Activated T-cell treated with anti-CD3 and anti-CD28 coated beads for 24 hours (primary cell): ENCODE data around the gene SUPT20HL2.
"Not testable (repeated sequence)": the region's sequence is repeated elsewhere in the genome, so short reads cannot be mapped to it uniquely, and the experiment has no call there.

Experiments
- DNase-seq: peaks from one replicate; pipeline ENCODE4 v3.0.0-alpha.2; 2020; ENCODE audit warnings: low read depth

SUPT20HL2 gene

GRCh38 chrX:24314019-24314635 lies at the start of gene SUPT20HL2:
TSS of gene SUPT20HL2 (minus strand) at chrX:24314069. CDS start at chrX:24313315, 754 bp downstream.
- no peak for DNase-seq

DNA sequence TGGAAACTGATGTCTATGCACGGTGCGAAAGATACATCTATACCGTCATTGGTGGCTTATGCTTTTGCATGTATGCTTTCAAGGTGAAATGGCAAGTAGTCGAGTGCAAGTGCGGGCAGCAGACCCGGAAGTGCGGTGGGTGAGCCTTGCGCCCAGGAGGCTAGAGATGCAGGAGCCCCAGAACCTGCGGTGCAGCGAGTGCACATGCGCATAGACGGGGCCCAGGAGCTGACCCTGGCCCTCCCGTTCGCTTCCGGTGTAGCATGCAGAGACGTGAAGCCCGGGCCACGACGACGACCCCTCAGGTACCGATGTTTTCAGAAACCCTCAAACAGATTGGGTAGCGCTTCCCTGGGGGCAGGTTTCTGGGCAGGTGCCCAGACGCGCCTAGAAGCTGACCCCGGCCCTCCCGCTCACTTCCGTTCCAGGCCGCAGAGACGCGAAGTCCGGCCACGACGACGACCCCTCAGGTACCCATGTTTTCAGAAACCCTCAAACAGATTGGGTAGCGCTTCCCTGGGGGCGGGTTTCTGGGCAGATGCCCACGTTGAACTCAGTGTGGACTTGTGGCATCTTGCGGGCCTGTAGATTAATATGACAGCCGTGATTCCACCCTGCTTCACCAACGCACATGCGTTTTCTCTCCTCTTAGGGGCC lies 48.3 kb upstream of the SUPT20HL2 start:
- not testable (repeated sequence) for DNase-seq

- DNase-seq, result no peak
Observed at GRCh38 chrX:24360272-24360671, 46.4 kb upstream of the SUPT20HL2 start, which contains the start of gene SUPT20HL1. TSS of gene SUPT20HL1 (plus strand) at chrX:24360639. CDS start at chrX:24362761, 2,122 bp downstream.

GRCh38 chrX:24357106-24357505 lies 43.2 kb upstream of the SUPT20HL2 start:
- DNase-seq, result no peak

DNA sequence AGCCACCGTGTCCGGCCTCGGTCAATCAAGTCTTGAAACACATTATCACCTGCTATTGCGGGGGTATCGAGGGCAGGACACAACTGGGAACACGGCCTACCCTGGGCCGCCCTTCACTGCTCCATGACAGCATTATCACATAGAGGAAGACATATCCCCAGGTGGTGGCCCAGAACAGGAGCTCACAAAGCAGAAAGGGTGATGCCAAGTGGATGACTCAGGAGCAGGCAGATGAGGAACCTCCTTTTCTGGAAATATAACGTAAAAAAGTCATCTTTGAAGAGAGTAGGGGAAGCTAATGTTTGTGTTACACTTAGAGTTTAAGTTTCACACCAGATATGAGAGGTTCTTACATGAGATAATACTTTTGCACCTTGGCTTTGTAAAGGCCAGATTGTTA lies 41.2 kb upstream of the SUPT20HL2 start:
- DNase-seq, result no peak

DNA sequence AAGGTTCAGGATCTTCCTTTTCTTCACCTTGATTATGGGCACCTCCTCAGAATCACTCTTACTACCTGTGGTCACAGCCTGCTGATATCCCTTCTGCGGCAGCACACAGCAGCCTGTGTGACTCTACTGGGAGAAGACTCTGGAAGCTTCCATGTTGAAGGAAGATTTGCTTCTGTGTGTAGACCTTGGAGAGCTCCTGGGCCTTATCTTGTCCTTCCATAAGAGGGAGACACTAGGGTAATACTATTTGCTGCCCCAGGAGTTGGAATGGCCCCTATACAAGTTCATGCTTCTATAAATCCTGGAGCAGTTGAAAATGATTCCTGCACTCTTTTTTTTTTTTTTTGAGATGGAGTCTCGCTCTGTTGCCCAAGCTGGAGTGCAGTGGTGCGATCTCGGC lies 36.3 kb upstream of the SUPT20HL2 start:
- DNase-seq, result no peak

- no peak for DNase-seq
Observed at GRCh38 chrX:24347881-24348280, 34.0 kb upstream of the SUPT20HL2 start.

GRCh38 chrX:24343719-24344118 lies 29.9 kb upstream of the SUPT20HL2 start:
- no peak for DNase-seq

GRCh38 chrX:24341795-24342194 lies 27.9 kb upstream of the SUPT20HL2 start:
- no peak for DNase-seq

DNA sequence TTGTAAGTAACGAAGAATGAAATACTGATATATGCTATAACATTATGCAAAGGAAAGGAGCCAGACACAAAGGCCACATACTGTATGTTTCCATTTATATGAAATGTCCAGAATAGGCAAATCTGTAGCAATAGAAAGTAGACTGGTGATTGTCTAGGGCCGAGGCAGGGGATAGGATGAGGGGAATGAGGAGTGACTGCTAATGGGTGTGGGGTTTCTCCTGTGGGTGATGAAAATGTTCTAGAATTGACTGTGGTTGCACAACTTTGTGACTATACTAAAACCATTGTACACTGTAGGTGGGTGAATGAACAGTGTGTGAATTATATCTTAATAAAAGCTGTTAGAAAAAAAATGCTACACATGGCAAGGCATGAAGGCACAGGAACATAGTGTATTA lies 26.6 kb upstream of the SUPT20HL2 start:
- no peak for DNase-seq

DNA sequence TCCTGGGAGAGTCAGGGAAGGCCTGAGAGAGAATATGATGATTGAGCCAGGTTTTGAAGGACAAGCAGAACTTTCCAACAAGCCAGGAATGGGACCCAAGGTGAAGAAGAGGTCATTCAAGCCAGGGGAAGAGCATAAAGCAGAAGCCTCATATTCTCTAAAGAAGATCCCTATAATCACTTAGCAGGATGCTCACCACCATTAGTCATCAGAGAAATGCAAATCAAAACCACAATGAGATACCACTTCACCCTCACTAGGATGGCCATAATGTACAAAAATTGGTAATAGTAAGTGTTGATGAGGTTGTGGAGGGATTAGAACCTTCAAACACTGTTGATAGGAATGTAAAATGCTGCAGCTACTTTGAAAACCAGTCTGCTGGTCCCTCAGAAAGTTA lies 26.0 kb upstream of the SUPT20HL2 start:
- DNase-seq, result no peak

DNA sequence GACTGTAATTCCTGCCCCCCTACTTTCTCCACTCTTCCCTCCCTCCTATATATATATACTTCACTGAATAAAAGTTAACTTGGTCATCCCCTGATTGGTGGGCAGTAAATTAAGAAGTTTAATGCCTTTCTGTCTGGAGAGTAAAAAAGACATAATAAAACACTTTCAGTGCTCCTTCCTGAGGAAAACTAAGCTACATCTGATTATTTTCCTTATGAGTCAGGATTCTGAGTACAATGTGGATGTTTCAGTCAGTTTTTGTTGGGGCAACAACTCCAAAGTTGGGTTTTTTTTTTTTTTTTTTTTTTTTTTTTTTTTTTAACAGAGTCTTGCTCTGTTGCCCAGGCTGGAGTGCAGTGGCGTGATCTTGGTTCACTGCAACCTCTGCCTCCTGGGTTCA lies 22.0 kb upstream of the SUPT20HL2 start:
- DNase-seq, result no peak

DNA sequence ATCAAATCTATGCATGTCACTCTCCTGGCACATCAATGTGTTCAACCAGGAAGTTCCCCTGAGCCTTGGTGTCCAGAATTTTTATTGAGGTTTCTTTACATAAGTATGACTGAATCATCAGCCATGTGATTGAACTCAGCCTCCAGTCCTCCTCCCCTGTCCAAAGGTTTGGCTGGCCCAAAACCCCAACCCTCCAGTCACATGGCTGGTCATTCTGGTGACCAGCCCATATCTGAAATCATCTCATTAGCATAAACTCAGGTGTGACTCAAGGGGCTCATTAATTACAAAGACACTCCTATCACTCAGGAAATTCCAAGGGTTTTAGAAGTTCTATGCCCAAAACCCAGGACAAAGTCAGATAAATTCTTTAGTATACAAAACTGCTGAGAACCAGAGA lies 20.6 kb upstream of the SUPT20HL2 start:
- DNase-seq, result no peak

- DNase-seq, result no peak
Observed at GRCh38 chrX:24333371-24333770, 19.5 kb upstream of the SUPT20HL2 start.

DNA sequence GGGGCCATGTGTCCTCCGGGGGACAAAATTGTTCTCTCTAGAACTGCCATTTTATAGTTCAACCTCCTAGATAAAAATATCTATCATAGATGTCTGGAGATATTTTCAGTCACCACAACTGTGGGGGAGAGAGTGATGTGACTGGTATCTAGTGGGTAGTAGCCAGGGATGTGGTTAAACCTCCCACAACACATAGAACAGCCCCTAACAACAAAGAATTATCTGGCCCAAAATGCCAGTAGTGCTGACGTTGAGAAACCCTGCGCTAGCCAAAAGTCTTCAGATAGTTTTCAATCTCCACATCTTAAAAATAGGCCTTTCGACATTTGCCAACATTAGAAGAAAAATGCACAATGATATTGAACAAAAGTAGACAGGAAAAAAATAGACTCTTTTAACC lies 19.0 kb upstream of the SUPT20HL2 start:
- no peak for DNase-seq

DNA sequence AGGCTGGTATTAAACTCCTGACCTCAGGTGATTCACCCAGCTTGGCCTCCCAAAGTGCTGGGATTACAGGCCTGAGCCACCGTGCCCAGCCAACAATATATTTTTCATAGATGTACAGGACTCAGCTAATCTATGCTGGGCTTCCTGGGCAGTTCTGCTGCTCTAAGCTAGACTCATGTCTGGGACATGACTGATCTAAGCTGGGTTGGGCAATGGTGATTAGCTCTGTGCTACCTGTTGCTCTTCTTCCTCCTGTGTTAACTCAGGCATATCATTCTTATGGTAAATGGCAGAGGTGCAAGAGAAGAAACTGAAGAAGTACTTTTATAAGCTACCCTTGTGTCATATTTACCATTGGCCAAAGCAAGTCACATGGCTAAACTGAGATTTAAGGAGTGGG lies 11.4 kb upstream of the SUPT20HL2 start:
- DNase-seq, result no peak

DNA sequence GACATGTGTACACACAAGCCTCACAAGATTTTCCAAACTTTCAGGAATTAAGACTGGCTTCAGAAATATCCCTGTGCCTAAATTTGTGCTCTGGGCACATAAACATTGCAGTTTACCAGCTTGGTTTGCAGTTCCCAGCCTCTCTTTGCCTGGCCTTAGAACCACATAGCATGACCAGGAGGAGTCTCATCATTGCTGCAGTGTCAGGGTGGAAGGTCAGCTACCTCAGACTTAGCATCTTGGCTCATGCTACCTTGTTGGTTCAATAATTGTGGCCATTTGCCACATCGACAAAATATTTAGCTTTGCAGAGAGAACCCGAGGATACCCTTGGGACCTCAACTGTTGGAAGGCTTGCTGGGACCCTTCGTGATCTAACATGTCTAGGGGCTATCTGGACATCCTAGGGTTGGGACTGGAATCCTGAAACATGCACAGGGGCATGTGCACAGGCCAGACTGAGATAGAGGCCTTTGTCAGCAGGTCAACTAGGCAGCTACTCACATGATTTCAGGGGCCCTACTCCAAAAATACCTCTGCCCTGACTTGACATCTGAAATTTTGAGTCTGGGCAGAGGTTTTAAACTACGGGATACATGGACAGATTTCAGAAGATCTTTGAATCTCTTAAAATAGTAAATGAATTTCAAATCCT lies 8.0 kb upstream of the SUPT20HL2 start:
- no peak for DNase-seq

GRCh38 chrX:24317567-24317966 lies 3.7 kb upstream of the SUPT20HL2 start:
- DNase-seq, result no peak

DNA sequence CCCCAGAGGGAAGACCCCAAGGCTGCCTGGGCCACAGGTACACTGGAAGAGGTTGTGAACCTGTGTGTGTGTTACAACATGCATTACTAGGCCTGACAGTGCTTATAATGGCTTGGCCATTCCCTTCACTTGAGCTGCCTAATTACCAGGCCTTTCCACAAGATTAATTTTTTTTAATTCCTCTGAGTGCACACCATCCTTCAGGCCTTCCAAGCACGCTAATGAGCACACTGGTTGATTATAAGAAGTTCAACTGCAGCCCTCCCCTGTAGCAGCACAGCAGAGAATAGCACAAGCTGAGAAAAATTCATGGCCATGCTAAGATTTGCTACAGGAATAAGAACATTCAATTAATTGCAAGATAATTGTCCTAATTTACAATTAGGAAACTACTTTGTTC lies 2.2 kb upstream of the SUPT20HL2 start:
- no peak for DNase-seq

- DNase-seq, result not testable (repeated sequence)
Observed at GRCh38 chrX:24312249-24312607, 1.6 kb downstream of the SUPT20HL2 start.

GRCh38 chrX:24311507-24312248 lies 2.2 kb downstream of the SUPT20HL2 start:
- not testable (repeated sequence) for DNase-seq

DNA sequence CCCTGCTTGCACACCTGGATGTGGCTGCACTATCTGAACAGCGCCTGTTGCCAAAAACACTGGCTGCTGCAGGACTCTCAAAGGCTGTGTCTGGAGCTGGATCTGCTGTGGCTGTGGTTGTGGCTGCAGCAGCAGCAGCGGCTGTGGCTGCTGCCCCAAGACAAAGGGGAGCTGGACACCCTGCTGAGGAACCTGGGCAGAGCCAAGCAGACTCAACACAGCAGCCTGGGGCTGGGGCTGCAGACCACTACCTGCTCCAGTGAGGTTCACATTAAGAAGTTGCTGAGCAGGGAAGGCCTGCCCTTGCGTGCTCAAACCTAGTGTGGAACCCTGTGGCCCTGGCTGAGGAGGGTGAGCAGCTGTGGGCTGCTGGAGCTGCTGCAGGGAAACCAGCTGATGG lies 3.0 kb downstream of the SUPT20HL2 start:
- DNase-seq, result not testable (repeated sequence)
